Immature natural killer cell (primary cell): ENCODE data around the gene TRIM71. TPM values are rescaled to one million over a fixed set of nuclear protein-coding genes. Genes with fewer than 3 reads are reported as not detected.
"Not testable (repeated sequence)": the region's sequence is repeated elsewhere in the genome, so short reads cannot be mapped to it uniquely, and the experiment has no call there.

Experiments
- DNase-seq, 3 donors: peaks; one replicate each; pipeline ENCODE4 v3.0.0; 2022; ENCODE audit warnings: mixed read lengths in 1 of 3
- H3K27ac Mint-ChIP-seq, 6 donors: one replicate each; pipeline ENCODE4 v1.8.0; 2020; ENCODE audit warnings: mixed read lengths in 6 of 6, mild to moderate bottlenecking in 5 of 6, inconsistent platforms in 4 of 6, moderate library complexity in 3 of 6
- H3K27me3 Mint-ChIP-seq, 3 donors: one replicate each; pipeline ENCODE4 v1.8.0; 2020 to 2021; ENCODE audit warnings: low read depth in 3 of 3, mild to moderate bottlenecking in 3 of 3, mixed read lengths in 3 of 3, moderate library complexity in 3 of 3, inconsistent platforms in 1 of 3
- H3K36me3 Mint-ChIP-seq, 3 donors: one replicate each; pipeline ENCODE4 v1.8.0; 2020; ENCODE audit warnings: mixed read lengths in 3 of 3, inconsistent platforms in 2 of 3, mild to moderate bottlenecking in 2 of 3
- H3K4me1 Mint-ChIP-seq, 2 donors: one replicate each; pipeline ENCODE4 v1.8.0; 2020; ENCODE audit warnings: inconsistent platforms in 2 of 2, mild to moderate bottlenecking in 2 of 2, mixed read lengths in 2 of 2, moderate library complexity in 1 of 2
- H3K4me3 Mint-ChIP-seq, 5 donors: one replicate each; pipeline ENCODE4 v1.8.0; 2020; ENCODE audit warnings: mild to moderate bottlenecking in 5 of 5, mixed read lengths in 5 of 5, inconsistent platforms in 3 of 5, moderate library complexity in 3 of 5
- H3K9me3 Mint-ChIP-seq, 6 donors: one replicate each; pipeline ENCODE4 v1.8.0; 2020; ENCODE audit warnings: mild to moderate bottlenecking in 6 of 6, mixed read lengths in 6 of 6, inconsistent platforms in 4 of 6, moderate library complexity in 3 of 6
- polyA plus RNA-seq, 3 donors: library from polyadenylated mRNA; unstranded; fragments of 300-500 nt; fragmentation: Illumina TruSeq; gene quantifications; one replicate each; pipeline ENCODE4 v1.2.3, GENCODE V29; 2021

TRIM71 gene
- polyA plus RNA-seq, 3 donors from 2014 or later, result not detected

DNA sequence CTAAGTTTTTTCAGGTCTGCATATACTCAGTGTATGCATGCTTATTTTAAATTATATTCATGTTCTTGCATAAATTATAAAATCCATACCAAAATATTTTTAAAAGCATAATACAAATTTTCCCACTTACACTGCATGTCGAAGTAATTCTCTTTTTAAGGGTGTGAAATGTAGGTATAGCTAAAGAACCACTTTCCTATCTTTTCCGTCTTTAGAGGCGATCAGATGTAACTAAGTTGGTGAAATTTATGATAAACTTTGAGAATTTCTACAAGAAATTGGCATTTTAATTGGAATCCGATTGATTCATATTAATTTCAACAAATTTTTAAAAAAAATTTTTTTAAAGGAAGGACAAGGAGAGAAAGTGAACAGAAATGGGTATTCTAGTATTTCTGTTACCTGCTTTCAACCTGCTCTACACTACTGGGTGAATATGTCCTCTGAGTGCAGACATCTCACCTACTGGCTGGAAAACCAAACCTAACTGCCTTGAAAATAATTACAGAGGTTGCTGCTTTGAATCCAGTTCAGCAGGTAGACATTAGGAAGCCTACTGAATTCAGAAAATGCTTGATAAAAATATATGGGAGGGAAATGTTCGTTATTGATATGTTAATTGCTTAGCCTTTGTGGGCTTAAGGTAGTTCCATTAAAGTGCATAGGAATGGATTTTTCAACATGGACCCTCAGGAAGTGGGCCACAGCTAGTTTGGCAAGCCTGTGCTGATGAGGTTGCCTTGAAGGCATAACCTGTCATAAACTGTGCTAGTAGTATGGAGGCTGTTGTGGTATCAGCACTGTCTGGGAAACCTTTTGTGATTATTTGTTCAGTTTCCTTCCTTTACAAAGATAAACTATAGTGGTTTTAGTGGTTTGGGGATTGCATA, 5.1 kb downstream of the TRIM71 start:
- Mint-ChIP-seq H3K9me3 (no peaks in the 10 kb centered on the region), H3K27ac (no peak overlapping the region), H3K27me3 (peaks cover 5 to 12% (median 9%) of the 10 kb centered on the region in 3 donors)

DNA sequence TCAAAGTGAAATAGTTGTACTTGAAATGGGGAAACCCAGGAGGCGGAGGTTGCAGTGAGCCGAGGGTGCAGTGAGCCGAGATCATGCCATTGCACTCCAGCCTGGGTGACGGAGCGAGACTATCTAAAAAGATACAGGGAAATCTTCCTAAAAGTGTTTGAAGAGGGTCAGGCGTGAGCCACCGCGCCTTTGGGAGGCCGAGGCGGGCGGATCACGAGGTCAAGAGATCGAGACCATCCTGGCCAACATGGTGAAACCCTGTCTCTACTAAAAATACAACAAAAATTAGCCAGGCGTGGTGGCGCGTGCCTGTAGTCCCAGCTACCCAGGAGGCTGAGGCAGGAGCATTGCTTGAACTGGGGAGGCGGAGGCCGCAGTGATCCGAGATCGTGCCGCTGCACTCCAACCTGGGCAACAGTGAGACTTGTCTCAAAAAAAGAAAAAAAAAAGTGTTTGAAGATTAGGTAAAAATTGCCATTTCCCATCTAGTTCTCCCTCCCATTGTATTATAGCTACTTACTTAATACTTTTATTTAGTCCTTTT, 5.9 kb downstream of the TRIM71 start:
- H3K9me3 Mint-ChIP-seq, H3K36me3 Mint-ChIP-seq, H3K4me1 Mint-ChIP-seq, H3K27ac Mint-ChIP-seq, H3K4me3 Mint-ChIP-seq, DNase-seq: not testable (repeated sequence)
- peaks cover 5 to 12% (median 8%) of the 10 kb centered on the region in 3 donors for H3K27me3 Mint-ChIP-seq

More for the DNA sequence above, 5.1 kb downstream of the TRIM71 start:
- Mint-ChIP-seq H3K4me1 (no peaks in the 10 kb centered on the region), H3K36me3 (no peaks in the 10 kb centered on the region), H3K4me3 (no peak overlapping the region)
- DNase-seq, result no peak

DNA sequence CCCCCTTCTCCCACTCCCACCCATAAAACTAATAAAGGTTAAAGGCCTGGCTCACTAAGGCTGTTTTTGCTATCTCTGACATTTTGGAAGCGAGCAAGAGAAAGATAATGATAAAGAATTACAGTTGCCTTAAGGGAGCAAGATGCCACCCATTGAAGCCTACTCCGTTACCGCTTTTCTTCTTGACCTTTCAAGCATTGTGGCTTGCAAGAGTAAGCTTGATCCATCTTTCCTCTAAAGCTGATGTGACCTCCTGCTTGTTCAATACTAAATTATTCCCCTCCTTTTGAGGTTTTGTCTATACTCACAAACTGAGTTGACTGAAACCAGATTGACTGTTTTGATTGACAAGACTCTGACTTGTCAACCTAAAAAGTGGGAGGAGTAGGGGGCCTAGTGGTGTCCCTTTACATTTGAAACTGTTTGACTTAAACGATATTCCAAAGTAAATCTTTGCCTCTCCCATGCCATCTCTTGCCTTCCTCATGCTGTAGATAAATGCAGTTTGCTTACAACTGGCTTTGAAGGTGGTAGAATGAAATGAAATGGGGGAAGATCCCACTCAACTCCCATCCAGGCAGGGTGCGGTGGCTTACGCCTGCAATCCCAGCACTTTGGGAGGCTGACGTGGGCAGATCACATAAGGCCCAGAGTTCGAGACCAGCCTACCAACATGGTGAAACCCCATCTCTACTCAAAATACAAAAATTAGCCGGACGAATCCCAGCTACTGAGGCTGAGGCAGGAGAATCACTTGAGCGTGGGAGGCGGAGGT, 8.0 kb downstream of the TRIM71 start:
- H3K4me1 Mint-ChIP-seq, result no peaks in the 10 kb centered on the region
- no peak overlapping the region for H3K4me3 Mint-ChIP-seq
- no peak overlapping the region for H3K27ac Mint-ChIP-seq
- H3K36me3 Mint-ChIP-seq, result no peaks in the 10 kb centered on the region
- no peaks in the 10 kb centered on the region for H3K9me3 Mint-ChIP-seq
- H3K27me3 Mint-ChIP-seq, result peaks cover 2 to 8% (median 2%) of the 10 kb centered on the region in 3 donors
- DNase-seq, result no peak

DNA sequence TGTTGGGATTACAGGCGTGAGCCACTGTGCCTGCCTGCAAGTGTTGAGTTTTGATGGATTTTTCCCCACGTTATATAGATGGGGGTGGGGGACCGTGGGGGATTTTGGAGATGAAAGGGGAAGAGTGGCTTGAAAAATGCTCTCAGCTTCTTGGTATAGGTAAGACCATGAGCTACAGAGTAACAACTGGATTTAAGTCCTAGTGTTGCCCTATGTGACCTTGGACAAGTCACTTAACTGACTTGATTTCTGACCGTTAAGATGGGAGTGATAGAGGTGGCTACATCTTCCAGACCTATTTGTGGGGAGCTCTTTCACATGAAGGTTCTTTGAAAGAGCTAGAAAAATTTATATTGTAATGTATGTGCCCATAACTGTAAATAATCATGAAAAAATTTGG, 13.3 kb downstream of the TRIM71 start:
- Mint-ChIP-seq H3K9me3 (no peaks in the 10 kb centered on the region), H3K4me1 (no peaks in the 10 kb centered on the region), H3K27ac (no peak overlapping the region), H3K4me3 (no peak overlapping the region), H3K36me3 (no peaks in the 10 kb centered on the region), H3K27me3 (peaks cover 0 to 4% (median 0%) of the 10 kb centered on the region in 3 donors)
- DNase-seq, result no peak

DNA sequence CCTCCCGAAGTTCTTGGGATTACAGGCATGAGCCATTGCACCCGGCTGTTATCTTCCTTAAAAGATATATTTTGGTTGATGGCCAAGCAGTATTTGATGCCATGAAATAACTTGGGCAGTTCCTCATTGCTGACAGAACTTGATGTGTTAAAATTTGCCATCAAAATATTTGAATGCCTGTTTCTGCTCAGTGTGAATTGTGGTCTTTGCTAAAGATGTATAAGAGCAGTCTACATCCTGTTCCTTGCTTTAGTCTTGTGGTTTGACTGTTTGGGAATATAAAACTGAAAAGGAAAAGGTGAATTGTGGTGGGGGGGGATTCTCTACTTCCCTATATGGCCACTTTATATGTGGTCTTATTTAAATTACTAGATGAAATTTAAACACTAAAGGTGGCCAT, 14.0 kb downstream of the TRIM71 start:
- DNase-seq, result no peak
- H3K27ac Mint-ChIP-seq, result no peak overlapping the region
- peaks cover 0 to 4% (median 0%) of the 10 kb centered on the region in 3 donors for H3K27me3 Mint-ChIP-seq
- H3K9me3 Mint-ChIP-seq, result no peaks in the 10 kb centered on the region
- H3K4me1 Mint-ChIP-seq, result no peaks in the 10 kb centered on the region
- no peak overlapping the region for H3K4me3 Mint-ChIP-seq
- H3K36me3 Mint-ChIP-seq, result no peaks in the 10 kb centered on the region

DNA sequence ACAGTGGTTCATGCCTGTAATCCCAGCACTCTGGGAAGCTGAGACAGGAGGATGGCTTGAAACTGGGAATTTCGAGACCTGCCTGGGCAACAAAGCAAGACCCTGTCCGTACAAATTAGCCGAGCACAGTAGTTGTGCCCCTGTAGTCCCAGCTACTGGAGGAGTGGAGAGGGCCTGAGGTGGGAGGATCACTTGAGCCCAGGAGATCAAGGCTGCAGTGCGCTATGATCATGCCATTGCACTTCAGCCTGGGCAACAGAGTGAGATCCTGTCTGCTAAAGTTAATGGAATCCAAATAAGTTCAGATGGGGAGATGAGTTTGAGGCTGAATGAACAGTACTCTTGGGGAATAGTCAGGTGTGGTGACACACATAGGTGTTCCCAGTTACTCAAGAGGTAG, 14.4 kb downstream of the TRIM71 start:
- Mint-ChIP-seq H3K27me3 (peaks cover 0 to 4% (median 0%) of the 10 kb centered on the region in 3 donors), H3K27ac (no peak overlapping the region), H3K36me3 (no peaks in the 10 kb centered on the region), H3K4me1 (no peaks in the 10 kb centered on the region), H3K4me3 (no peak overlapping the region), H3K9me3 (no peaks in the 10 kb centered on the region)
- DNase-seq, result no peak

DNA sequence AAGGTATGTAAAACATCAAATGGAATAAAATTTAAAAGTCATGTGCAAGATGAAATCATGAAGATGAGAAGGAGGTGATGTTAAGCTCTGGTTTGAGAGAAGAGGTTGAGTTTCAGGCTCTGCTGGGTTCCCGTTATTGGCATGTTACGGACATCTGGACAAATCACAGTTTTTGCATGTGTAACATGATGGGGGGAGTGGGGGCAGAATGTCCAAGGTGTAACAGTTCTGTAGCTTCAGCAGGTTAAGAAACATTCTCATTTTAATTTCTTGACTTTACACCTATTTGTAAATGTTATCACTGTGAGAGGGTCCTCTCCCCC, 17.2 kb downstream of the TRIM71 start:
- no peaks in the 10 kb centered on the region for H3K9me3 Mint-ChIP-seq
- H3K4me1 Mint-ChIP-seq, result no peaks in the 10 kb centered on the region
- DNase-seq, result no peak
- H3K27me3 Mint-ChIP-seq, result peaks cover 2 to 5% (median 2%) of the 10 kb centered on the region in 3 donors
- H3K36me3 Mint-ChIP-seq, result no peaks in the 10 kb centered on the region
- H3K4me3 Mint-ChIP-seq, result no peak overlapping the region
- no peak overlapping the region for H3K27ac Mint-ChIP-seq

DNA sequence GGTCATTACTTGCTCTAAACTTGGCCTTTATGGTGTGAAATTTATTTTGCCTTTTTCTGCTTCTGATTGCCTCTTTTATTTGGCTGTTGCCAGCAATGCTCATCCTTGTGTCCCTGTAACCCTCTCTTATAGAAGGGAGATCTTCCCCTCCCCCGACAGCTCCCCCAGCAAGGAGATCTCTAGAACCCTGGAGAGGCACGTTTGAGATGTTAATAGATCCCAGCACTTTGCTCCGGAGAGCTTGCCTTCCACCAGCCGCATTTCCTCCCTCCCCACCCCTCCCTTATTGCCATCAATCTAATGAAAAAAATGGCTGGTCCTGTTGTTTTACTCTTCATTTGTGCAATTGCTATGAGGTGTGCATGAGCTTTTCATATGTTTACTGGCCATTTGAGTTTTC, 18.2 kb downstream of the TRIM71 start:
- Mint-ChIP-seq H3K4me3 (no peak overlapping the region), H3K27me3 (peaks cover 2 to 9% (median 3%) of the 10 kb centered on the region in 3 donors), H3K9me3 (no peaks in the 10 kb centered on the region), H3K36me3 (no peaks in the 10 kb centered on the region), H3K4me1 (no peaks in the 10 kb centered on the region), H3K27ac (no peak overlapping the region)
- no peak for DNase-seq

DNA sequence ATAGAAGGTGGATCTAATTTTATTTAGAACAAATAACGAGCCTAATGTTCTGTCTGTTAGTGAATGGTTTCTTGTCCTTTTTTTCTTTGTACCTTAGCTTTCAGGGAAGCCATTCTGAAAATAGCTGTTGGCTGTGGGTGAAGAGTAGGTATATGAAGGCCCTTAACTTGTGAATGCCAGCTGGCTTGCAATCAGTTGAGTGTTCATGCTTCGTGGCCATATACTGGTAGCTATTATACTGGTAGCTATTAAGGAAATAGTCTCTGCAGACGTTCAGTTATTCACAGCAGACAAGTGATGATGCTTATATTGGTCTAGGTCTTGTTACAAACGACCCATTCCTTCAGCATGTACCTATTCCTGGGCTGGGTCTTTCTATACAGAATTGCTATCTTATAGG, 18.8 kb downstream of the TRIM71 start:
- no peaks in the 10 kb centered on the region for H3K36me3 Mint-ChIP-seq
- no peaks in the 10 kb centered on the region for H3K9me3 Mint-ChIP-seq
- DNase-seq, result no peak
- peaks cover 2 to 9% (median 3%) of the 10 kb centered on the region in 3 donors for H3K27me3 Mint-ChIP-seq
- no peak overlapping the region for H3K4me3 Mint-ChIP-seq
- no peak overlapping the region for H3K27ac Mint-ChIP-seq
- H3K4me1 Mint-ChIP-seq, result no peaks in the 10 kb centered on the region

DNA sequence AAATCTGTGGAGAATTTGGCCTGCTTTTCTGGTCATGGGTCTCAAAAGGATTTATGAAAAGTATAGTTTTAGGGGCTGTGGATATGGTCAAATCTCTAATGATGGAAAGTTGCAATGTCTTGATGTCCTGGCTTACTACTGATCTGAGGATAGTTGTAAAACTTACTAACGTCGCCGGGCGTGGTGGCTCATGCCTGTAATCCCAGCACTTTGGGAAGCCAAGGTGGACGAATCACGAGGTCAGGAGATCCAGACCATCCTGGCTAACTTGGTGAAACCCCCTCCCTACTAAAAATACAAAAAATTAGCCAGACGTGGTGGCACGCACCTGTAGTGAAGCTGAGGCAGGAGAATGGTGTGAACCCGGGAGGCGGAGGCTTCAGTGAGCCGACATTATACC, 19.6 kb downstream of the TRIM71 start:
- Mint-ChIP-seq H3K4me3 (no peak overlapping the region), H3K36me3 (no peaks in the 10 kb centered on the region), H3K4me1 (peaks cover under 1 to 3% of the 10 kb centered on the region in 2 donors)

DNA sequence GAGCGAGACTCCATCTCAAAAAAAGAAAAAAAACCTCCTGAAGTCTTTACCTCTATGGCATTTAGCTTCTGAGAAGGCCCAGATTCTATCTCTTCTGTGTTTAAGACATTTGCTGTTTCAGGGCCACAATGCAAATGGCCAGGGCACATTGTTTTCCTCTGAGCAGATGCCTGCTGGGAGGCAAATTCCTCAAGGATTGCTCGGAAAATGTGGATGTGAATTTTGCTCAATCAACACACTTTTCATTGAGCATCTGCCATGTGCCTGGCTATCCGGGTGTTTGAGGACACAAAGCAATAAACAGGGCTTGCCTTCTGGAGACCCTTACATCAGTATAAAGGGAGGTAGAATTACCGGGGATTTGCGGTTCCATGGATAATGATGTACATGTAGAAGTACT, 20.0 kb downstream of the TRIM71 start:
- Mint-ChIP-seq H3K36me3 (no peaks in the 10 kb centered on the region), H3K27me3 (peaks cover 0 to 9% (median 3%) of the 10 kb centered on the region in 3 donors), H3K9me3 (no peaks in the 10 kb centered on the region), H3K4me1 (peaks cover 4 to 7% of the 10 kb centered on the region in 2 donors), H3K4me3 (no peak overlapping the region), H3K27ac (no peak overlapping the region)
- no peak for DNase-seq

More for the DNA sequence above, 19.6 kb downstream of the TRIM71 start:
- Mint-ChIP-seq H3K27me3 (peaks cover under 1 to 9% (median 3%) of the 10 kb centered on the region in 3 donors), H3K9me3 (no peaks in the 10 kb centered on the region), H3K27ac (no peak overlapping the region)
- no peak for DNase-seq

DNA sequence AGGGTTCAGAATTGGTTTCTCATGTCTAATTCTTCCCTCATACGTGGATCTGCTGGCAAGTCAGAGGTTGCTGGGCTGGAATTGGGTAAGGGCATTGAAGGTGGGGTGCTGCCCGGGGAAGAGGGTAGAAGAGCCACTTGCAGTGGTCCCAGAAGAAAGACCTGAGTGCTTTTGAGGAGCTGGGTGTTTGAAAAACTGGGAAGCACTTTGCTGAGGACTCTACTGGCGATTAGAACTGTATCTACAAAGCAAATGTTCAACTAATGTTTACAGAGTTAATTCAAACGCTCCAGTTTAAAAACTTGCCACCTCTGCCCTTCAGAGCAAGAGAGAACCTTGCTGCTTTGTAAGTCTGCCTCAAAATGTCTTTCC, 21.9 kb downstream of the TRIM71 start:
- peaks cover 0 to 9% (median 5%) of the 10 kb centered on the region in 3 donors for H3K27me3 Mint-ChIP-seq
- DNase-seq, result no peak
- no peak overlapping the region for H3K4me3 Mint-ChIP-seq
- H3K36me3 Mint-ChIP-seq, result no peaks in the 10 kb centered on the region
- peaks cover 5 to 12% of the 10 kb centered on the region in 2 donors for H3K4me1 Mint-ChIP-seq
- H3K27ac Mint-ChIP-seq, result no peak overlapping the region
- no peaks in the 10 kb centered on the region for H3K9me3 Mint-ChIP-seq

DNA sequence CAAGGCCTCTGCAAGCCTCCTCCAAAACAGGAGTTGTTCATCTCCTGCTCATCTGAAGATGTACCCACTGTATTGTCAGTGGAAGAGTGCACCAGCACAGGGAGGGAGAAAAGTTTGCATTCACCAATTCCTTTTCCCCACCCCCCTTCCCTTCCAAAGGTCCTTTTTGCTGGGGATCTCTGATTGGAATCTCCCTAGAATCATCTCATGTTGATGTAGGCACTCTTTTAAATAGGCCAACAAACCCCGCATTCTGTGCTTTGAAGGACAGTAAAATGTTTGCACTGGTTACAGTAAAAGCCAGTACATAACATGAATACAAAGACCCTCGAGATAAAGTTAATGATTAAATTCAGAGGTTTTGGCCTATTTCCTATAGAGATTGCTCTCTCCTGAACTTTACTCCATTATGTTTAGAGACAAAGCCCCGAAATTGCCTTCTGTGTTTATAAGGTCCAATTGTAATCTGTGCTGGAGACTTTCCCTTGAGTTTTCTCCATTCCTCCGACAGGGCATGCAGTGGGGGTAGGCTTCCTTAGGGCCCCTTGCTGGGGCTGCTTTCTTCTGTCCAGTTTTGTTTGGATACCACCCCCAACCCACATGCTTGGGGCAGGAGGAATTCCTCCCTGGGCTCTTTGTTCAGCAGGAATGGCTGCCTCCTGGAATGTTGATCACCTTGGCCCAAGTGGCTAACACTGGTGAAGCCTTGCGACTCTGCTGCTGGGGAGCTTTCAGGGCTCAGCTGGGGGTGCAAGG, 22.5 kb downstream of the TRIM71 start:
- Mint-ChIP-seq H3K27me3 (peaks cover 0 to 9% (median 7%) of the 10 kb centered on the region in 3 donors), H3K9me3 (no peaks in the 10 kb centered on the region), H3K36me3 (no peaks in the 10 kb centered on the region), H3K27ac (no peak overlapping the region), H3K4me3 (no peak overlapping the region), H3K4me1 (peaks cover 5 to 12% of the 10 kb centered on the region in 2 donors)
- no peak for DNase-seq
